ENCODE data around the gene VAT1. TPM values are rescaled to one million over a fixed set of nuclear protein-coding genes. Genes with fewer than 3 reads are reported as not detected.

VAT1 gene
- total and polyA plus RNA-seq, 9 of the 15 experiments (the other 6 are each of a cell fraction or from before 2014, with no cell fraction given): 29.4 to 153 (median 66.7) TPM

- no peak for TF ChIP-seq ZBTB5 (IDR thresholded peaks at IDR 0.05)
- TF ChIP-seq EP300 (IDR thresholded peaks at IDR 0.05; ENCODE audit: low read length): peak; percentile 81
- TF ChIP-seq RREB1 (CRISPR knock-in tag; IDR thresholded peaks at IDR 0.05): no peak
- TF ChIP-seq TAF1 (IDR thresholded peaks at IDR 0.05; ENCODE audit: control insufficient read depth, extremely low read depth, insufficient read depth, low read length, severe bottlenecking): peak; percentile 94
- no peak for TF ChIP-seq ETS2 (tag; IDR thresholded peaks at IDR 0.05; ENCODE audit: borderline replicate concordance, poor library complexity, severe bottlenecking)
- peak in 1 of 2 experiments; percentile 88; a peak in 2 of 4 replicates for TF ChIP-seq HDAC1 (IDR thresholded peaks at IDR 0.05)
- TF ChIP-seq NKRF (IDR thresholded peaks at IDR 0.05; ENCODE audit: borderline replicate concordance): peak; percentile 89
- TF ChIP-seq SIRT6 (IDR thresholded peaks at IDR 0.05; ENCODE audit: low read depth, low read length): no peak
- peak; percentile 91 for TF ChIP-seq CREB1 (IDR thresholded peaks at IDR 0.05)
- peak; percentile 93 for TF ChIP-seq CREB1 (CRISPR knock-in tag; IDR thresholded peaks at IDR 0.05)
- TF ChIP-seq TGIF2 (CRISPR knock-in tag; IDR thresholded peaks at IDR 0.05): no peak
- no peak for TF ChIP-seq HDAC8 (tag; IDR thresholded peaks at IDR 0.05)
- TF ChIP-seq NCOA2 (IDR thresholded peaks at IDR 0.05; ENCODE audit: partially characterized antibody in 2 of 2): no peak
- no peak for TF ChIP-seq ZNF274 (IDR thresholded peaks at IDR 0.05; ENCODE audit: borderline replicate concordance, low read depth, low read length)
- peak; percentile 50 for TF ChIP-seq MXD1 (CRISPR knock-in tag; IDR thresholded peaks at IDR 0.05; ENCODE audit: borderline replicate concordance, poor library complexity, severe bottlenecking)
- no peak for TF ChIP-seq ZNF316 (IDR thresholded peaks at IDR 0.05)
These were observed 23.9 kb downstream of the VAT1 start, which contains the start of gene RPL27 (continued) for GRCh38 chr17:42997984-42998938.

All from K562 (cell line).